ENCODE data around the gene RBBP8.

Gene RBBP8

DNA sequence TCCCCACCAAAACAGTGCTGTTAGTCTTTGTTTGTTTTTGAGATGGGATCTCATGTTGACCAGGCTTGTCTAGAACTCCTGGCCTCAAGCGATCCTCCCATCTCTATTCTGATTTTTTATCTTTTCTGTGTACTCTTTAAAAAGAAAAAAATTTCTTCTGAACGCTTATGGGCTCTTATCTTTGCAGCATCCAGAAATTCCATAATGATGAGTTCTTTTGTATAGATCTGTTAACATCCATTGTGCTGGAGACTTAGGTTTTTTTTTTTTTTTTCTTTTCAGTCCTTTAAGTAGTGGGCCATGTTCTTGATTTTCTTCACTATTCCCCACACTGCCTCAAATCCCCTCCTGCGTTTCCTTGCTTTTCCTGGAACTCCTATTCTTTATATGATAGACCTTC is 31.0 kb downstream of the RBBP8 start:
- Histone ChIP-seq H3K27ac (ENCODE audit: low read length) (no peak overlapping the region), H3K27me3 (ENCODE audit: control insufficient read depth, insufficient read depth, low read length) (no peaks in the 10 kb centered on the region), H3K4me3 (ENCODE audit: low read length) (no peak overlapping the region), H3K9me3 (ENCODE audit: control insufficient read depth, insufficient read depth, low read length) (no peaks in the 10 kb centered on the region), H3K36me3 (ENCODE audit: control insufficient read depth, insufficient read depth, low read length) (no peaks in the 10 kb centered on the region), H3K4me1 (ENCODE audit: control insufficient read depth, insufficient read depth, low read length) (no peaks in the 10 kb centered on the region)
- DNase-seq (ENCODE audit: low read depth, low spot score) = no peak
- WGBS (ENCODE audit: insufficient coverage, insufficient read length) = no CpG with 5 or more reads among the region's 3 CpGs

DNA sequence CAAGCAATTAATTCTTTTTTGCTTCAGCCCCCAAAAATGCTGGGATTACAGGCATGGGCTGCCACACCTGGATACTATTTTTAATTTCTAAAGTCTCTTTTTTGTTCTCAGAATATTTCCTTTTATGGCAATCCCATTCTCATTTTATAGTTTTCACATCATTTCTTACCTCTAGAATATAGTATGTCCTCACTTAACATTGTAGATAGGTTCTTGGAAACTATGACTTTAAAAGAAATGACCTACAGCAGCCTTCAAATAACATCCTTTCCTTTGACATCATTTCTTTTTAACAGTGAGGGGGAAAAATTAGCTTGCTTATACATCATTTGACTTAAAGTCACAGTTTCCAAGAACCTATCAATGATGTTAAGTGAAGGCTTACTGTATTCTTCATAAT is 31.6 kb downstream of the RBBP8 start:
- no peak overlapping the region for H3K4me3 ChIP-seq (ENCODE audit: low read length)
- no peaks in the 10 kb centered on the region for H3K36me3 ChIP-seq (ENCODE audit: control insufficient read depth, insufficient read depth, low read length)
- H3K27me3 ChIP-seq (ENCODE audit: control insufficient read depth, insufficient read depth, low read length) = no peaks in the 10 kb centered on the region
- DNase-seq (ENCODE audit: low read depth, low spot score) = no peak
- H3K9me3 ChIP-seq (ENCODE audit: control insufficient read depth, insufficient read depth, low read length) = no peaks in the 10 kb centered on the region
- H3K27ac ChIP-seq (ENCODE audit: low read length) = no peak overlapping the region
- H3K4me1 ChIP-seq (ENCODE audit: control insufficient read depth, insufficient read depth, low read length) = no peaks in the 10 kb centered on the region

GRCh38 chr18:22971038-22971437 is 37.9 kb downstream of the RBBP8 start:
- no CpG with 5 or more reads among the region's 3 CpGs for WGBS (ENCODE audit: insufficient coverage, insufficient read length)
- Histone ChIP-seq H3K9me3 (ENCODE audit: control insufficient read depth, insufficient read depth, low read length) (no peaks in the 10 kb centered on the region), H3K36me3 (ENCODE audit: control insufficient read depth, insufficient read depth, low read length) (no peaks in the 10 kb centered on the region), H3K27ac (ENCODE audit: low read length) (no peak overlapping the region), H3K4me3 (ENCODE audit: low read length) (no peak overlapping the region), H3K27me3 (ENCODE audit: control insufficient read depth, insufficient read depth, low read length) (no peaks in the 10 kb centered on the region), H3K4me1 (ENCODE audit: control insufficient read depth, insufficient read depth, low read length) (no peaks in the 10 kb centered on the region)
- no peak for DNase-seq (ENCODE audit: low read depth, low spot score)

DNA sequence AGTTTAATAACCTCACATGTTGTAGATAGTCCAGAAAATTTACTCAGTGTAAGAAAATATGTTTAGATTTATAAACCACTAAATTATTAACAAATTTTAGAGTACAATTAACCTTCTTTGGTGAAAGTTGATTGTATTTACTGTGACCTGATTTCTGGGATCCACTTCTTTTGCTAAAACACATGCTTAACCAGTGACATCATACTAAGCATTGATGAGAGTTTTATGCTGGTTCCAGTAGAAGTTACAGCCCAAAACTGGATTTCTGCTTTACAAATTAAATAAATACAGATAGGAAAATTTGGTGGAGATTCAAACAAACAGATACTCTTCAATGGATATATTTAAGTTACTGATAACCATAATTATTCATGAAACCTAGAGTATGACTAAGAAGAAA is 40.9 kb downstream of the RBBP8 start:
- no peak overlapping the region for H3K27ac ChIP-seq (ENCODE audit: low read length)
- no peaks in the 10 kb centered on the region for H3K36me3 ChIP-seq (ENCODE audit: control insufficient read depth, insufficient read depth, low read length)

DNA sequence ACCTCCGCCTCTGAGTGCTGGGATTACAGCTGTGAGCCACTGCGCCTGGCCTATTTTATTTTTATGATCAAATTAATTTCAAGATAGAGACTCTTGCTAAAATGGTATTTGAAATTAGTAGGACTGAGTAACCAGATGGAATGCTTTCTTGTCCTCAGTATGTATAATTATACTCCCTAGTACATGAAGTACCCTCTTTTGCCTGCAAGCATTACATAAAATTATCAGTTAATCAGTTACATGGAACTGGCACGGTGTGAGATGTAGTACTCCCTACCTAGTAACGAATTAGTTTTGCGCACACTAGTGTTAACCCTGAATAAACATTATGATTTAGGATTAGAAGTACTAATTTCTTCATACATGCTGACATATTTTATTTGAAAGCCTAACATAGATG is 41.6 kb downstream of the RBBP8 start:
- no CpG with 5 or more reads among the region's 5 CpGs for WGBS (ENCODE audit: insufficient coverage, insufficient read length)
- Histone ChIP-seq H3K36me3 (ENCODE audit: control insufficient read depth, insufficient read depth, low read length) (no peaks in the 10 kb centered on the region), H3K27me3 (ENCODE audit: control insufficient read depth, insufficient read depth, low read length) (no peaks in the 10 kb centered on the region), H3K9me3 (ENCODE audit: control insufficient read depth, insufficient read depth, low read length) (no peaks in the 10 kb centered on the region), H3K4me3 (ENCODE audit: low read length) (no peak overlapping the region), H3K4me1 (ENCODE audit: control insufficient read depth, insufficient read depth, low read length) (no peaks in the 10 kb centered on the region), H3K27ac (ENCODE audit: low read length) (no peak overlapping the region)
- DNase-seq (ENCODE audit: low read depth, low spot score) = no peak

More for the DNA sequence above, 40.9 kb downstream of the RBBP8 start:
- Histone ChIP-seq H3K27me3 (ENCODE audit: control insufficient read depth, insufficient read depth, low read length) (no peaks in the 10 kb centered on the region), H3K4me3 (ENCODE audit: low read length) (no peak overlapping the region), H3K9me3 (ENCODE audit: control insufficient read depth, insufficient read depth, low read length) (no peaks in the 10 kb centered on the region), H3K4me1 (ENCODE audit: control insufficient read depth, insufficient read depth, low read length) (no peaks in the 10 kb centered on the region)
- no peak for DNase-seq (ENCODE audit: low read depth, low spot score)

DNA sequence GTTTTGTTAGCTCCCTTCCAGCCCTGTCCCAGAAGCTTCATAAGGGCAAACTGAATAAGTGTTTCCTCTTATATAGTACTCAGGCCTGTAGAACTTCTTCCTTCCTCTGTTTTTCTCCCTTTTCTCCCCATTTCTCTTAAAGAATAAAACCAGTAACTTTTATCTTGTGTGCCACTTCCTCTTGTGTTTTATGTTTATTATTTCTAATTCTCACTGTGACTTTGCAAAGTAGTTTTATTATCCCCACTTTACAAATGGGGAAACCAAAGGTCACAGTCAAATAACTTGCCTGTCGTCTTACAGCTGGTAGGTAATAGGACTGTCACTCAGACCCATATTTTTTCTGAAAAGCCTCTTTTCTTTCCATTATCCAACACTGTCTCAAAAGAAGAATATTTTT is 42.4 kb downstream of the RBBP8 start:
- H3K4me1 ChIP-seq (ENCODE audit: control insufficient read depth, insufficient read depth, low read length) = no peaks in the 10 kb centered on the region; the same call in 1 of the 2 replicates
- DNase-seq (ENCODE audit: low read depth, low spot score) = no peak
- H3K9me3 ChIP-seq (ENCODE audit: control insufficient read depth, insufficient read depth, low read length) = no peaks in the 10 kb centered on the region
- H3K4me3 ChIP-seq (ENCODE audit: low read length) = no peak overlapping the region
- no peaks in the 10 kb centered on the region for H3K36me3 ChIP-seq (ENCODE audit: control insufficient read depth, insufficient read depth, low read length)
- no peaks in the 10 kb centered on the region for H3K27me3 ChIP-seq (ENCODE audit: control insufficient read depth, insufficient read depth, low read length)
- no CpG with 5 or more reads among the region's 1 CpG for WGBS (ENCODE audit: insufficient coverage, insufficient read length)
- H3K27ac ChIP-seq (ENCODE audit: low read length) = no peak overlapping the region

DNA sequence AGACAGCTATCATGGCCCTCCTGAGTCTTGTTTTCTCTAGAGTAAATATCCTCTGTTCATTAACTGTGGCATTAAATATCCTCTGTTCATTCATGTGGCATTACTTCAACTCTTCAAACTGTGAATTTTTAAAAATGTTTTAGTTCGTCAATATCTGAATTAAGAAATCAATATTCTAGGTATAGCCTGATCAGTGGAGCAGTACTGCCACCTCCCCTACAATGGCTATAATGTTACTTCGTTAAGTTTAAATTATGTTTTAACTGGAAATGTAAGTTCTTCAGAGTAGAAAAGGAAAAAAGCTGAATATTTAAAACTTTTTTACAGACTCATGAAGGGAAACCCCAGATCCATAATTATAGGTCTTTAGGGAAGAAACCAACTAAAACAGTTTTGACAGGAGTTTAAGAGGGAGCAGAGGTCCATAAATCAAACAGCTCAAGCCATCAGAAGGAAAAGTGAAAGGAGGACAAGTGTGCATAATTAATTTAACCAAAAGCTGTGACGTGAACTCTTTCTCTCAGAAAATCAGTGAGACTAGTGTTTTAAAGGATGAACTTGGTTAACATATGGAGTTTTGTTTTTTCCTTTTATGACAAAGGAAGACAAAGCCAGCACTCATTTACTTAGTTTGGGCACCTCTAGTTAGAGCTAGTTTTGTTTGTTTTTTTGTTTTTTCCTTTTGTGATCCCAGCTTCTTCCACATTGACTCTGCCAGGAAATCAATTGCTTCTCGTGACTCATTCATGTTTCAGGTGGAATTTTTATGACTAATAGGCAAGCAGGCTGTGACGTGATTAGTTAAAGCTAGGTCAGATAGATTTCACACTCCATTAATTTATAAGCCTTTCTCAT is 44.9 kb downstream of the RBBP8 start:
- no peaks in the 10 kb centered on the region for H3K9me3 ChIP-seq (ENCODE audit: control insufficient read depth, insufficient read depth, low read length)
- DNase-seq (ENCODE audit: low read depth, low spot score) = no peak
- H3K4me3 ChIP-seq (ENCODE audit: low read length) = no peak overlapping the region
- no peaks in the 10 kb centered on the region; the same call in 1 of the 2 replicates for H3K36me3 ChIP-seq (ENCODE audit: control insufficient read depth, insufficient read depth, low read length)
- no peaks in the 10 kb centered on the region; the same call in 1 of the 2 replicates for H3K4me1 ChIP-seq (ENCODE audit: control insufficient read depth, insufficient read depth, low read length)
- WGBS (ENCODE audit: insufficient coverage, insufficient read length) = no CpG with 5 or more reads among the region's 5 CpGs
- no peaks in the 10 kb centered on the region for H3K27me3 ChIP-seq (ENCODE audit: control insufficient read depth, insufficient read depth, low read length)
- no peak overlapping the region for H3K27ac ChIP-seq (ENCODE audit: low read length)

DNA sequence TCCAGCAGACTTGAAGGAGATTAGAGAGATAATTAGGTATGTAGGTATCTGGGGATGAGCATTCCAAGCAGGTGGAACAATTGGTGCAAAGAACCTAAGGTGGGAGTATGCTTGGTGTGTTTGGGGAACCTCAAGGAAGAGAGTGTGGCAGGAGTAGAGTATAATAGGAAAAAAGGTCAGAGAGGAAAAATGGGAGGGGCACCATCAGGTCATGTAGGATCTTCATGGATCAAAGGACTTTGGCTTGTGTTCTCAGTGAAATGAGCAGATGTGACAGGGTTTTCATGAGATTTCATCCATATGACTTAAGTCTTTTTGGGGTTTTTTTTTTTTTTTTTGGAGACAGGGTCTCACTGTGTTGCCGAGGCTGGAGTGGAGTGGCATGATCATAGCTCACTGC is 47.3 kb downstream of the RBBP8 start:
- Histone ChIP-seq H3K4me1 (ENCODE audit: control insufficient read depth, insufficient read depth, low read length) (no peaks in the 10 kb centered on the region; the same call in 1 of the 2 replicates), H3K4me3 (ENCODE audit: low read length) (no peak overlapping the region), H3K27me3 (ENCODE audit: control insufficient read depth, insufficient read depth, low read length) (no peaks in the 10 kb centered on the region), H3K27ac (ENCODE audit: low read length) (no peak overlapping the region), H3K9me3 (ENCODE audit: control insufficient read depth, insufficient read depth, low read length) (no peaks in the 10 kb centered on the region), H3K36me3 (ENCODE audit: control insufficient read depth, insufficient read depth, low read length) (no peaks in the 10 kb centered on the region; the same call in 1 of the 2 replicates)
- DNase-seq (ENCODE audit: low read depth, low spot score) = no peak
- no CpG with 5 or more reads among the region's 1 CpG for WGBS (ENCODE audit: insufficient coverage, insufficient read length)

DNA sequence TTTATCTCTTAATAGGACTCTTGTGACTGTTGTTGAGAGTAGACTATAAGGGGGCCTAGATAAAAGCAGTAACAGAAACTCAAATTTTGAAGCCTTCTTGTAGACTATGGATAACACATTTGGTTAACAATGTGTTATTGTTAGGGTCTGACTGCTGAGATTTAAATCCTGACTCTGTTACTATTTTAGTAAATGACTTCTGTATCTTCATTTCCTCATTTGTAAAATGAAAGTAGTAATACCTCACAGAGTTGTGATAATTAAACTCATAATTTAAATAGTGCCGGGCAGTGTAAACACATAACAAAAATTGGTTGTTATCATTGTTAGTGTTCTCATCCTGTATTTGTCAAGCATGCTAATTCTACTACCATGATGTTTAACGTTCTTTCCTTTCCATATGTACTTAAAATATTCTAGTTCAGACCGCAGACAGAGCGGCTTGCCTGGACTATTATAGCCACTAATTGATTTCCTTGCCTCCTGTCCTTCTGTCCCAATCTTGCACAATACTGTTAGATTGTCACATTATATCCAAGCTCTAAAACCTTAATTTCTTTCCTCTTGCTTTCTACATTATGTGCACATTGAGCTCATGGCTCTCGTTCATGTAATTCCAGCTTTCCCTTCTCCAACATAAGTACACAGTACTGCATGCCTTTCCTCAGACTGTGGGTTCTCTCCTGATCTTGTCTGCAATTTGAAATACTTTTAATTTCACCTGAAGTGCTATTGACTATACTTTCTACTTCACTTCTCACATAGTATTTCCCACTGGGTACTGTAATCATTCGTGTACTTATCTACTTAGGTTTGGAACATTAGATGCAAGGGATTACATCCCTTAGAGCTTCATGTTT is 48.4 kb downstream of the RBBP8 start:
- no peaks in the 10 kb centered on the region; the same call in 1 of the 2 replicates for H3K4me1 ChIP-seq (ENCODE audit: control insufficient read depth, insufficient read depth, low read length)
- no peak overlapping the region for H3K4me3 ChIP-seq (ENCODE audit: low read length)
- H3K9me3 ChIP-seq (ENCODE audit: control insufficient read depth, insufficient read depth, low read length) = no peaks in the 10 kb centered on the region
- no CpG with 5 or more reads among the region's 6 CpGs for WGBS (ENCODE audit: insufficient coverage, insufficient read length)
- no peaks in the 10 kb centered on the region; the same call in 1 of the 2 replicates for H3K36me3 ChIP-seq (ENCODE audit: control insufficient read depth, insufficient read depth, low read length)
- DNase-seq (ENCODE audit: low read depth, low spot score) = no peak
- H3K27me3 ChIP-seq (ENCODE audit: control insufficient read depth, insufficient read depth, low read length) = no peaks in the 10 kb centered on the region
- no peak overlapping the region for H3K27ac ChIP-seq (ENCODE audit: low read length)

GRCh38 chr18:22983175-22983574 is 50.0 kb downstream of the RBBP8 start:
- no peak for DNase-seq (ENCODE audit: low read depth, low spot score)
- WGBS (ENCODE audit: insufficient coverage, insufficient read length) = no CpG with 5 or more reads among the region's 3 CpGs
- Histone ChIP-seq H3K4me1 (ENCODE audit: control insufficient read depth, insufficient read depth, low read length) (no peaks in the 10 kb centered on the region; the same call in 1 of the 2 replicates), H3K9me3 (ENCODE audit: control insufficient read depth, insufficient read depth, low read length) (no peaks in the 10 kb centered on the region), H3K27me3 (ENCODE audit: control insufficient read depth, insufficient read depth, low read length) (no peaks in the 10 kb centered on the region), H3K36me3 (ENCODE audit: control insufficient read depth, insufficient read depth, low read length) (peaks cover 3% of the 10 kb centered on the region; the same call in 1 of the 2 replicates), H3K4me3 (ENCODE audit: low read length) (no peak overlapping the region), H3K27ac (ENCODE audit: low read length) (no peak overlapping the region)

Measured in iPS DF 6.9 (cell line).